ENCODE results near the gene KIF12. TPM values are rescaled to one million over a fixed set of nuclear protein-coding genes. Genes with fewer than 3 reads are reported as not detected.

Gene KIF12
- total and polyA plus RNA-seq, 2 donors (not counting 3 experiments of a cell fraction or from before 2014, with no cell fraction given), result 0.46 to 0.97 TPM

DNA sequence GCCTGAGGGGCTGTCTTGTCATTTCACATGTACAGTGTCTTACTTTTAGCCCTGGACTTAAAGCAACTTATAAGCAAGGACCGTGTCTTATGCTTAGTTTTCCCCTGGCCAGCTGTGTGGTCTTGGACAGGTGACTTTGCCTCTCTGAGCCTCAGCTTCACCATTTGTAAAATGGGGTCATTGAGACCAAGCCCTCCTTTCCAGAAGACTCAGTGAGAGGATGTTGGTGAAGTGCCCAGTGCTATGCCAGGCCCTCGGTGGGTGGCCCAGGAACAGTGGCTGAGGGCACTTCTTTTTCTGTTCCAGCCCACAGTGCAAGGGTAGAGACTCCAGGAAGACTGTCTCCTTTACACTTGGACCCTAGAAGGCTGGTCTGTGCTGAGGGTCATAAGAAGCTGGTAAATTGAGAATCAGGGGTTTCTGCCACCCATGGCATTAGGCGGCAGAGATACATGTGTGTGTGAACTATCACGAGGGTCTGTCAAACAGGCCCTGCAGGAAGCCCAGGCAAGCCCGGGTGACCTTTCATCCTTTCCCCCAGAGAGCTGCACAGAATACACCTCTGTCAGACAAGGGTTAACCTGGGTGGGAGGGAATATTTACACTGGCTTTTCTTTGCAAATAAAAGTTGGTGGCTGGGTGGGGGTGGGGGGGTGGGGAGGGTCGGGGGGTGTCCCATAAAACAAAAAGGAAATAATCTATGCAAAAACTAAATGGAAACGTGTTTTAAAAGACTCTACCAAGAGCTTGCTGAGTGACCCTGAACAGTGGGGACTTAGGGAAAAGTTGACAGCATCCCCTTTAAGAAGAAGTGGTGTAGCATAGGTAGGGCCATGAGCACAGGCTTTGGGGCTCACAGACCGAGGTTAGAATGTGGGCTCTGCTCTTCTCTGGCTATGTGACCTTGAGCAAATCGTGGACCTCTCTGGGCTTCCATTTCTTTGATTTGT lies 20.4 kb upstream of the KIF12 start:
- no peak overlapping the region for H3K4me3 ChIP-seq (replicated peaks in 1 of 3; ENCODE audit: insufficient read depth in 1 of 3, low read depth in 1 of 3, low read length in 3 of 3)
- CTCF ChIA-PET, result interaction anchor here (0.6 to 5.1 kb wide), 3 partner anchors 12 to 303 kb away, joined by 3 to 41 read pairs (median 7); no protein-coding TSS in a partner anchor
- TF ChIP-seq GATA2 (IDR thresholded peaks at IDR 0.05; ENCODE audit: insufficient read depth, insufficient read length, low read depth, low read length), result no peak
- no peaks in the 10 kb centered on the region for H3K9me3 ChIP-seq (replicated peaks; ENCODE audit: control insufficient read depth, insufficient read depth, low read length)
- intact Hi-C loops (cut with micrococcal nuclease), result no loop called here
- H3K27ac ChIP-seq (ENCODE audit: insufficient read depth, low read depth, low read length), result no peak overlapping the region
- no peaks in the 10 kb centered on the region for H4K20me1 ChIP-seq (replicated peaks; ENCODE audit: control insufficient read depth, extremely low read depth, insufficient read depth, low read length)
- peaks cover 26 to 40% of the 10 kb centered on the region in 2 experiments for H3K27me3 ChIP-seq (ENCODE audit: control insufficient read depth in 2 of 2, insufficient read depth in 2 of 2, low read length in 2 of 2)
- no peaks in the 10 kb centered on the region for H3K9me1 ChIP-seq (replicated peaks; ENCODE audit: control insufficient read depth, extremely low read depth, insufficient read depth, low read length)
- DNase-seq (ENCODE audit: low read depth, low spot score) (no peak), FAIRE-seq (no peak)
- no peak overlapping the region for H2AFZ ChIP-seq (ENCODE audit: low read depth, low read length)
- no peak overlapping the region for H3K4me2 ChIP-seq (ENCODE audit: insufficient read depth, low read length)
- H3K4me1 ChIP-seq (ENCODE audit: control insufficient read depth, extremely low read depth, insufficient read depth, low read length), result no peaks in the 10 kb centered on the region
- no TSS peak for BruUV-seq (replicated peaks)
- no peak overlapping the region for H3K9ac ChIP-seq (replicated peaks; ENCODE audit: extremely low read depth, insufficient read depth, low read length)
- dilution Hi-C loops (cut with MboI; ENCODE audit: extremely low pct_ligation_motif_present, low sequenced_read_pairs), result no loop called here
- no peaks in the 10 kb centered on the region for H3K36me3 ChIP-seq (ENCODE audit: control insufficient read depth in 2 of 2, extremely low read depth in 1 of 2, insufficient read depth in 2 of 2, low read length in 2 of 2)
- POLR2A ChIA-PET, result no interaction called here
- H3K79me2 ChIP-seq (ENCODE audit: control insufficient read depth, insufficient read depth, low read length), result no peaks in the 10 kb centered on the region

DNA sequence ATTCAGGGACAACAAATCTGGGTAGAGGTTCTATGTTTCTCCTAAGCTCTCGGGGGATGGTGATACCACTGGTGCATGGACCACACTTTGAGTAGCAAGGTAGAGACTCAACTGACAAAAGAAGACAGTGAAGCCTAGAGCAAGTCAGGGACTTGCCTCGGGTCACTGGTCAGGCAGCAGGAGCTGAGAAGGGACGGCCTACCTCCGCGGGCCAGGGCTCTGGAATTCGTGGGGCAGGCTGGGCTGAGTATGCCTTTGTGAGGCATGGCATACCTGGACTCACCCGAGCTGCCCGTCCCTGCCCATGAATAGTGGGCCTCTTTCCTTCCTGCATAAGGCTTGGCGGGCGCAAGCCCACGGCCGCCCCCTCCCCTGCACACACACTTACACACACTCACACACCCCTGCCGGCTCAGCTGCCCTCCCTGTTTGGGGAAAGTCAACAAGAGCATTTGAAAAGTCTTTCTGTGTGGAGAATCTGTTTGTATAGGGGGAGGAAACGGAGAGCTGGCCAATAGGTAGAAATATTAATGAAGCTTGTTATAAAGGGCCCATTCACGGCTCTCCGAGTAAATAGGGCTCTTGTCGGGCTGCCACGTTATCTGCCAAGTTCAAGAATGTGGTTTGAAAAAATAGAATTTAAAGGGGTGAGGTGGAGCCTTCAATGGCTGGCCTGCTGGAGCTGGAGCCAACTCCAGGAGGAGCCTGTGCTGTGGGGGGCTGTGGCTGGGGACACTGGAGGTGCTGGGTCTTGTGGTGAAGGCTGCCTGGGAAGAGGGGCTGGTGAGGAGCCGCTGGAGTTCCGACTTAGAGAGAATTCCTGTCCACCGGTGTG lies 19.1 kb upstream of the KIF12 start:
- no TSS peak for BruUV-seq (replicated peaks)
- dilution Hi-C loops (cut with MboI; ENCODE audit: extremely low pct_ligation_motif_present, low sequenced_read_pairs), result no loop called here

More for the DNA sequence above, 19.1 kb upstream of the KIF12 start:
- CTCF ChIA-PET, result interaction anchor here (0.7 to 5.1 kb wide), 3 partner anchors 10 to 172 kb away, joined by 5 to 41 read pairs (median 7); no protein-coding TSS in a partner anchor
- no peaks in the 10 kb centered on the region for H3K9me1 ChIP-seq (replicated peaks; ENCODE audit: control insufficient read depth, extremely low read depth, insufficient read depth, low read length)
- H3K4me3 ChIP-seq (replicated peaks in 1 of 3; ENCODE audit: insufficient read depth in 1 of 3, low read depth in 1 of 3, low read length in 3 of 3), result no peak overlapping the region
- peaks cover 30 to 46% of the 10 kb centered on the region in 2 experiments for H3K27me3 ChIP-seq (ENCODE audit: control insufficient read depth in 2 of 2, insufficient read depth in 2 of 2, low read length in 2 of 2)
- H3K79me2 ChIP-seq (ENCODE audit: control insufficient read depth, insufficient read depth, low read length), result no peaks in the 10 kb centered on the region
- POLR2A ChIA-PET, result no interaction called here
- H2AFZ ChIP-seq (ENCODE audit: low read depth, low read length), result no peak overlapping the region
- DNase-seq (ENCODE audit: low read depth, low spot score) (no peak), FAIRE-seq (no peak)
- H3K4me2 ChIP-seq (ENCODE audit: insufficient read depth, low read length), result no peak overlapping the region
- intact Hi-C loops (cut with micrococcal nuclease), result no loop called here
- TF ChIP-seq EZH2 (IDR thresholded peaks at IDR 0.05; ENCODE audit: borderline replicate concordance, low read depth, low read length, severe bottlenecking), result no peak
- TF ChIP-seq, protein P1, sequence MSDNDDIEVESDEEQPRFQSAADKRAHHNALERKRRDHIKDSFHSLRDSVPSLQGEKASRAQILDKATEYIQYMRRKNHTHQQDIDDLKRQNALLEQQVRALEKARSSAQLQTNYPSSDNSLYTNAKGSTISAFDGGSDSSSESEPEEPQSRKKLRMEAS (IDR thresholded peaks at IDR 0.05; ENCODE audit: insufficient read depth, insufficient read length), result no peak
- TF ChIP-seq JUN (IDR thresholded peaks at IDR 0.05; ENCODE audit: borderline replicate concordance, insufficient read depth, insufficient read length, low read depth), result no peak
- TF ChIP-seq MYC (IDR thresholded peaks at IDR 0.05; ENCODE audit: low read depth, low read length), result no peak
- no peak for TF ChIP-seq GATA2 (IDR thresholded peaks at IDR 0.05; ENCODE audit: insufficient read depth, insufficient read length, low read depth, low read length)
- TF ChIP-seq FOS (IDR thresholded peaks at IDR 0.05; ENCODE audit: borderline replicate concordance, insufficient read depth, low read length), result no peak
- H3K9me3 ChIP-seq (replicated peaks; ENCODE audit: control insufficient read depth, insufficient read depth, low read length), result no peaks in the 10 kb centered on the region
- H4K20me1 ChIP-seq (replicated peaks; ENCODE audit: control insufficient read depth, extremely low read depth, insufficient read depth, low read length), result no peaks in the 10 kb centered on the region
- no peak overlapping the region for H3K27ac ChIP-seq (ENCODE audit: insufficient read depth, low read depth, low read length)
- H3K4me1 ChIP-seq (ENCODE audit: control insufficient read depth, extremely low read depth, insufficient read depth, low read length), result no peaks in the 10 kb centered on the region
- no peaks in the 10 kb centered on the region for H3K36me3 ChIP-seq (ENCODE audit: control insufficient read depth in 2 of 2, extremely low read depth in 1 of 2, insufficient read depth in 2 of 2, low read length in 2 of 2)
- no peak overlapping the region for H3K9ac ChIP-seq (replicated peaks; ENCODE audit: extremely low read depth, insufficient read depth, low read length)
